Measurements from ENCODE around the gene ARAP1. TPM values are rescaled to one million over a fixed set of nuclear protein-coding genes. Genes with fewer than 3 reads are reported as not detected.

The ARAP1 gene
- total RNA-seq, 2 donors from 2014 or later, result 74.0 to 83.8 TPM

- Histone ChIP-seq H3K27me3 (no peaks in the 10 kb centered on the region), H3K36me3 (no peaks in the 10 kb centered on the region), H3K9me3 (no peaks in the 10 kb centered on the region), H3K4me3 (no peak overlapping the region), H3K4me1 (peaks cover 0 to 82% of the 10 kb centered on the region in 2 donors), H3K27ac (peak overlapping the region; percentile 40 to 42)
- TF ChIP-seq, protein P1, sequence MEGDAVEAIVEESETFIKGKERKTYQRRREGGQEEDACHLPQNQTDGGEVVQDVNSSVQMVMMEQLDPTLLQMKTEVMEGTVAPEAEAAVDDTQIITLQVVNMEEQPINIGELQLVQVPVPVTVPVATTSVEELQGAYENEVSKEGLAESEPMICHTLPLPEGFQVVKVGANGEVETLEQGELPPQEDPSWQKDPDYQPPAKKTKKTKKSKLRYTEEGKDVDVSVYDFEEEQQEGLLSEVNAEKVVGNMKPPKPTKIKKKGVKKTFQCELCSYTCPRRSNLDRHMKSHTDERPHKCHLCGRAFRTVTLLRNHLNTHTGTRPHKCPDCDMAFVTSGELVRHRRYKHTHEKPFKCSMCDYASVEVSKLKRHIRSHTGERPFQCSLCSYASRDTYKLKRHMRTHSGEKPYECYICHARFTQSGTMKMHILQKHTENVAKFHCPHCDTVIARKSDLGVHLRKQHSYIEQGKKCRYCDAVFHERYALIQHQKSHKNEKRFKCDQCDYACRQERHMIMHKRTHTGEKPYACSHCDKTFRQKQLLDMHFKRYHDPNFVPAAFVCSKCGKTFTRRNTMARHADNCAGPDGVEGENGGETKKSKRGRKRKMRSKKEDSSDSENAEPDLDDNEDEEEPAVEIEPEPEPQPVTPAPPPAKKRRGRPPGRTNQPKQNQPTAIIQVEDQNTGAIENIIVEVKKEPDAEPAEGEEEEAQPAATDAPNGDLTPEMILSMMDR (IDR thresholded peaks at IDR 0.05), result no peak
- no peak for DNase-seq (ENCODE audit: low spot score)
These were observed 11.4 kb downstream of the ARAP1 start for GRCh38 chr11:72740562-72741428.

DNA sequence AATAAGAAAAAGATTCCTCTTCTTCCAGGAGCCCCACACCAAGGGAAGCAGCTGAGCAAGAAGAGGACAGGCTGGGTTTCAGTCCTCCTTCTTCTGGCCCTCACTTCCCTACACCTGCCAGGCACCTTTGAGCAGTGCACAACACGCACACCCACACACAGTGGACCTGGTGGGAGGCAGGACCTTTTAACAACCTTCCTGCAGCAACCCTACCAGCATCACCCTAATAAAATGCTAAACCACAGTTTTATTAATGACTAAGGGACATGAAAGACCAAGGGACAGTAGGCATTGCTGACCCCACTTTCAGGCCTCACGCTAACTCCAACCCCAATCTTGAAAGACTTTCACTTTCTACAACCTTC is 12.2 kb downstream of the ARAP1 start:
- Histone ChIP-seq H3K27me3 (no peaks in the 10 kb centered on the region), H3K9me3 (no peaks in the 10 kb centered on the region), H3K4me3 (no peak overlapping the region), H3K36me3 (no peaks in the 10 kb centered on the region), H3K27ac (no peak overlapping the region), H3K4me1 (peaks cover 0 to 90% of the 10 kb centered on the region in 2 donors)
- no peak for DNase-seq (ENCODE audit: low spot score)
- TF ChIP-seq, protein P1 (IDR thresholded peaks at IDR 0.05), result no peak

GRCh38 chr11:72739240-72740059 is 12.8 kb downstream of the ARAP1 start:
- Histone ChIP-seq H3K9me3 (no peaks in the 10 kb centered on the region), H3K27me3 (no peaks in the 10 kb centered on the region), H3K4me1 (peaks cover 0 to 95% of the 10 kb centered on the region in 2 donors), H3K4me3 (no peak overlapping the region), H3K27ac (peak overlapping the region; percentile 52 to 71), H3K36me3 (no peaks in the 10 kb centered on the region)
- TF ChIP-seq, protein P1 (IDR thresholded peaks at IDR 0.05), result no peak
- DNase-seq (ENCODE audit: low spot score), result no peak

GRCh38 chr11:72738199-72739141 is 13.7 kb downstream of the ARAP1 start:
- Histone ChIP-seq H3K27ac (peak overlapping the region; percentile 52 to 71), H3K4me3 (peak overlapping the region; percentile 16 to 19), H3K27me3 (no peaks in the 10 kb centered on the region), H3K36me3 (no peaks in the 10 kb centered on the region), H3K9me3 (no peaks in the 10 kb centered on the region), H3K4me1 (peaks cover 0 to 88% of the 10 kb centered on the region in 2 donors)
- TF ChIP-seq, protein P1 (IDR thresholded peaks at IDR 0.05), result no peak
- peak; percentile 79 for DNase-seq (ENCODE audit: low spot score)

GRCh38 chr11:72737336-72737735 is 14.9 kb downstream of the ARAP1 start:
- Histone ChIP-seq H3K4me3 (no peak overlapping the region), H3K27ac (peak overlapping the region; percentile 68 to 71), H3K27me3 (no peaks in the 10 kb centered on the region), H3K4me1 (peaks cover 0 to 78% of the 10 kb centered on the region in 2 donors), H3K9me3 (no peaks in the 10 kb centered on the region), H3K36me3 (no peaks in the 10 kb centered on the region)
- no peak for DNase-seq (ENCODE audit: low spot score)
- TF ChIP-seq, protein P1 (IDR thresholded peaks at IDR 0.05), result no peak

Data from right atrium auricular region (tissue), 2 donors.